Epithelial cell of esophagus (primary cell): ENCODE measurements around the gene WNT9A.

Experiments used
- DNase-seq: peaks from one replicate; pipeline ENCODE4 v3.0.0; 2010; ENCODE audit warnings: low read depth
- H3K4me3 ChIP-seq: 2 replicates; pipeline ENCODE4 v1.5.1; 2011; ENCODE audit warnings: mild to moderate bottlenecking, low read length, control low read depth
- TF ChIP-seq, protein P1 (sequence below): IDR thresholded peaks from 2 replicates; pipeline ENCODE4 v1.5.1; 2011; ENCODE audit warnings: low read depth, mild to moderate bottlenecking, low read length, control low read depth, inconsistent platforms; ENCODE audit not compliant: insufficient read depth; ENCODE audit errors: missing control alignments

WNT9A gene

DNA sequence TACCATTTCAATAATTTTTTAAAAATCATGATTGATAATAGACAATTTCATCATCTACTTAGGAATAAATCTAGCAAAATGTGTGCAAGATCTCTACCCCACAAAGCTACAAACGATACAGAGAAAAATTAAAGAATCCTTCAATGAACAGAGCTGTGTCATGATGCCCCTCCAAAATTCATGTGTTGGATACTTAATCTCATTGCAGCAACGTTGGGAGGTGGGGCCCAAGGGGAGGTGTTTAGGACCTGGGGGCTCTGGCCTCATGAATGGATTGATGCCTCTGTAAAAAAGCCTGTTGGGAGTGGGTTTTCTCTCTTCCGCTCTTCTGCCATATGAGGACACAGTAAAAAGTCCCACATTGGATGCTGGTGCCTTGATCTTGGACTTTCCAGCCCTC lies 77.4 kb downstream of the WNT9A start:
- TF ChIP-seq, protein P1, sequence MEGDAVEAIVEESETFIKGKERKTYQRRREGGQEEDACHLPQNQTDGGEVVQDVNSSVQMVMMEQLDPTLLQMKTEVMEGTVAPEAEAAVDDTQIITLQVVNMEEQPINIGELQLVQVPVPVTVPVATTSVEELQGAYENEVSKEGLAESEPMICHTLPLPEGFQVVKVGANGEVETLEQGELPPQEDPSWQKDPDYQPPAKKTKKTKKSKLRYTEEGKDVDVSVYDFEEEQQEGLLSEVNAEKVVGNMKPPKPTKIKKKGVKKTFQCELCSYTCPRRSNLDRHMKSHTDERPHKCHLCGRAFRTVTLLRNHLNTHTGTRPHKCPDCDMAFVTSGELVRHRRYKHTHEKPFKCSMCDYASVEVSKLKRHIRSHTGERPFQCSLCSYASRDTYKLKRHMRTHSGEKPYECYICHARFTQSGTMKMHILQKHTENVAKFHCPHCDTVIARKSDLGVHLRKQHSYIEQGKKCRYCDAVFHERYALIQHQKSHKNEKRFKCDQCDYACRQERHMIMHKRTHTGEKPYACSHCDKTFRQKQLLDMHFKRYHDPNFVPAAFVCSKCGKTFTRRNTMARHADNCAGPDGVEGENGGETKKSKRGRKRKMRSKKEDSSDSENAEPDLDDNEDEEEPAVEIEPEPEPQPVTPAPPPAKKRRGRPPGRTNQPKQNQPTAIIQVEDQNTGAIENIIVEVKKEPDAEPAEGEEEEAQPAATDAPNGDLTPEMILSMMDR: no peak
- no peak overlapping the region for H3K4me3 ChIP-seq
- DNase-seq: no peak

DNA sequence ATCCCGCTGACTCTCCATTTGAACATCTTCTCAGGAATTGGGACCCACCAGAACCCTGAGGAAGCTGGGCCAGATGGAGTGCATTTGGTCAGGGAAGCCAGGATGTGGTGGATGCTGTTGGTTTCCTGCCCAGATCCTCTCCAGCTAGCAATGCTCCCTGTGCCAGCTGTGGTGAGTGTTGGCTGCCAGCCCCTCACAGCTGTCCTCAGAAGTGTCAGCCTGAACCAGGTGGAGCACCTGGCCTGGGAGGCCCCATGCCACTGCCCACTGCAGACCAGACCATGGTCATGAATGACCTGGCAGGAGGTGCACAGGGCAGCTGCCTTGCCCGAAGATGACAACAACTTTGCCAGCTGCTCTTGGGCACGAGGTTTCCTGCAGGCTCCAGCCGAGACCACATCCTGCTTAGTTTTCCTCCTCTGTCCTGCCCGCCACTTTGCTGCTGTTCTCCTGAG lies 77.9 kb downstream of the WNT9A start:
- no peak overlapping the region for H3K4me3 ChIP-seq
- DNase-seq: no peak
- TF ChIP-seq, protein P1: no peak

DNA sequence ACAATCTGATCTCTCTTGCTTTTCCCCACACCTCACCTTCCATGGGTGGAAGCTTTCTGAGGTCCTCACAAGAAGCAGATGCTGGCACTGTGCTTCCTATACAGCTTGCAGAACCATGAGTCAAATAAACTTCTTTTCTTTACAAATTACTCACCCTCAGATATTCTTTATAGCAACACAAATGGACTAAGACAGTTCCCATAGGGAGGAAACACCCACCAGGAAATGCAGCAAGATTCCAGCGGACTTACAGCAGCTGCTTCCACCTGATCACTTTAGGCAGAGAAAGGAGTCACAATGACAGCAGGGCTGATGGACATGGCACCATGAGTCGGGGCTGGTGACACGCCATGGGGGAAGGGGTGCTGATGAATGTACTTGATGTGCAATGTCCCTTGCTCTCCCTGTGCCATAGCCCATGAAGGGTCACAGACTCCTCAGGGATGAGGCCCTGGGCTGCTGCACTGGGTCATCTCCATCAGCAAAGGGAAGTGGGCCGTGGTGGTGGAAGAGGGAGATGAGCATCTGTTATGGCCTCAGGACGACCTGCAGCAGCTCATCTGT lies 78.4 kb downstream of the WNT9A start:
- no peak for DNase-seq
- TF ChIP-seq, protein P1: no peak
- no peak overlapping the region for H3K4me3 ChIP-seq
